Loucy (cell line): ENCODE measurements around the gene MRLN.

ENCODE experiments used
- EZH2phosphoT487 ChIP-seq: fragments of 200-600 bp; IDR thresholded peaks from 2 replicates; pipeline ENCODE4 v1.6.1; 2018; ENCODE audit warnings: antibody characterized with exemption, mild to moderate bottlenecking, moderate library complexity, borderline replicate concordance
- TF ChIP-seq, protein P1 (sequence below): fragments of 200-600 bp; sonication (generic); conservative IDR thresholded peaks from 2 replicates; pipeline ENCODE4 v1.5.1; 2014; ENCODE audit warnings: mild to moderate bottlenecking, antibody characterized with exemption, low read length

DNA sequence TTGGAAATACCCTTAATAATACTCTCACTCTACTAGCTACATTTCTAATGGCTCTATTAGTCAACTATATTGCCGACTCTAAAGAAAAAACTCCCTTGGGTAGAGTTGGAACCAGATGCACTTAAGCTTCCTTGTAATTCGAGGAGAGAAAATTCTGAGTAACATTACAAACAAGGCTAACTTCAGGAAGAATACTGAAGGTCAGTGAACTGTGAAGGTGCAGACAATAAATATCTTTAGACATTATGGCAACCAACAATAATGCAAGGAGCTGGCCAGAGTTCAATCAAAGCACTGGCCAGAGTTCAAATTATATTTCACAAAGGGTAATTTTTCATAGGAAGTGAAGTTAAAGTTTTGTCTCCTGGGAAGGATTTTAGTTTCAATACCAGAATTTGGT, 40.7 kb upstream of the MRLN start:
- TF ChIP-seq, protein P1, sequence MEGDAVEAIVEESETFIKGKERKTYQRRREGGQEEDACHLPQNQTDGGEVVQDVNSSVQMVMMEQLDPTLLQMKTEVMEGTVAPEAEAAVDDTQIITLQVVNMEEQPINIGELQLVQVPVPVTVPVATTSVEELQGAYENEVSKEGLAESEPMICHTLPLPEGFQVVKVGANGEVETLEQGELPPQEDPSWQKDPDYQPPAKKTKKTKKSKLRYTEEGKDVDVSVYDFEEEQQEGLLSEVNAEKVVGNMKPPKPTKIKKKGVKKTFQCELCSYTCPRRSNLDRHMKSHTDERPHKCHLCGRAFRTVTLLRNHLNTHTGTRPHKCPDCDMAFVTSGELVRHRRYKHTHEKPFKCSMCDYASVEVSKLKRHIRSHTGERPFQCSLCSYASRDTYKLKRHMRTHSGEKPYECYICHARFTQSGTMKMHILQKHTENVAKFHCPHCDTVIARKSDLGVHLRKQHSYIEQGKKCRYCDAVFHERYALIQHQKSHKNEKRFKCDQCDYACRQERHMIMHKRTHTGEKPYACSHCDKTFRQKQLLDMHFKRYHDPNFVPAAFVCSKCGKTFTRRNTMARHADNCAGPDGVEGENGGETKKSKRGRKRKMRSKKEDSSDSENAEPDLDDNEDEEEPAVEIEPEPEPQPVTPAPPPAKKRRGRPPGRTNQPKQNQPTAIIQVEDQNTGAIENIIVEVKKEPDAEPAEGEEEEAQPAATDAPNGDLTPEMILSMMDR = no peak
- no peak for TF ChIP-seq EZH2phosphoT487
